HG03521 (cell line): ENCODE data around the gene COQ3.
A peak's percentile ranks its signal among the peaks of the same experiment; 100 is the strongest.

Experiments
- ATAC-seq: cut with Tn5 transposase; IDR thresholded peaks from one replicate; pipeline ENCODE4 v1.9.1; 2021; ENCODE audit warnings: mild to moderate bottlenecking, moderate library complexity; ENCODE audit not compliant: unreplicated experiment

Gene COQ3

GRCh38 chr6:99334526-99335127 lies 59.4 kb downstream of the COQ3 start:
- peak; percentile 31 for ATAC-seq

DNA sequence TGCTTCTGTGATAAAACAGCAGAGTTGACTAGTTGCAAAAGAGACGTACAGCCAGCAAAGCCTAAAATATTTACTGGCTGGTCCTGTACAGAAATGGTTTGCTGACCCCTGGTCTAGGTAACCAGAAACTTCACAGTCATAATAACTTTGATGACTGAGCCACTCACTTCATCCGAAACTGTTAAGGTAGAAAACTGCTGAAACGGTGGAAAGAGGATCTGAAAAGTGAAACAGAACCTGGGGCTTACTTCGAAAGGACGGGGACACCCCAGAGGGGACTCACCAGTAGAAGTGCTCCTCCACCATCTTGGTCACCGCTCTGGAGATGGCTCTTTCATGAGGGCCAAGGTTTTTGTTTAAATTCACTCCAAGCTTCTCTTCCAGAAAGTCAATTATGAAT lies 60.9 kb downstream of the COQ3 start:
- peak; percentile 86 for ATAC-seq

GRCh38 chr6:99331531-99331930 lies 62.5 kb downstream of the COQ3 start:
- no peak for ATAC-seq

DNA sequence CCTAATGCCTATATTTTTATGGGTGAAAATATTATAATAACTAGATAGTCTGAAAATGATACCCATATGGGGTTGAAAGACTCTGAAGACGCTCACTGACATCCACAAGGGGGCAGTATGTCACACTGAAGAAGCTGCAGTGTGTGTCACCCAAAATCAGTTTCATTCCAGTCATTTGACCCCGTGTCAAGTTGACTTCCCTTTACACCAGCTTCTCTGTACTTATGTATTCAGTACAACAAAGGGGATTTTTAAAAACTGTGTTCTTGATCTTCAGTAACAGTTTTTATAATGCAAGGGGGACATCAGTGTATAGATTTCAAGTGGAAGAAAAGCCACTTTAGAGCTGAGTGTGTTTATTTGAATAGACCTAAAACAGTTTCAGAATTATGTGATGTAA lies 63.8 kb downstream of the COQ3 start:
- peak; percentile 59 for ATAC-seq

DNA sequence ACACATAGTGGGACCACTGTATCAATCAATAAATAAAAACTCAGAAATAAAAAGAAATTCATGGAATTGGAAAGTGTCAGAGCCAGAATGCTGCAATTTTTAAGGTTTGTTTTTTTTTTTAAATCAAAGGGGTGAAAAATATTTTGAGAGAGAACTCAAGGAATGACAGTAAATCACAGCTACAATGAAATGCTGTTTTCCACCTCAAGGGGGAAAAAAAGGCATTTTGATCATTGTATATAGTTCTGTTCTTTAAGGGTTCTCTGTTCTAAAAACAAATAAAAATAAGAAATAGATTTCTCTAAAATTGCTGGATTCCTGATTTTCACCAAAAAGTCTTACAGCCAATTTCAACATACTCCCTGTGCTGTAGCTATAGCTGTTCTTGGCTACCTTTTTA lies 69.0 kb downstream of the COQ3 start:
- ATAC-seq, result no peak
